Gastroesophageal sphincter (tissue), 3 donors: Measurements from ENCODE around the gene CAMK1D.

Experiments used
- CTCF ChIP-seq, 4 experiments: fragments of 200-600 bp in 2 of 4; fragments of 450-650 bp in 2 of 4; sonication (generic) in 1 of 4; IDR thresholded peaks; one replicate each; pipeline ENCODE4 v1.5.1; 2017 to 2019; ENCODE audit warnings: antibody characterized with exemption in 4 of 4, mild to moderate bottlenecking in 2 of 4, moderate library complexity in 2 of 4
- EP300 ChIP-seq: sonication (generic); formaldehyde crosslinking; IDR thresholded peaks from one replicate; pipeline ENCODE4 v1.6.1; 2017; ENCODE audit warnings: antibody characterized with exemption, mild to moderate bottlenecking
- POLR2A ChIP-seq, 2 donors: fragments of 450-650 bp; IDR thresholded peaks; one replicate each; pipeline ENCODE4 v1.6.1; 2017; ENCODE audit warnings: antibody characterized with exemption in 2 of 2, mild to moderate bottlenecking in 2 of 2, moderate library complexity in 1 of 2

- TF ChIP-seq CTCF (IDR thresholded peaks at IDR 0.05): no peak
- no peak for TF ChIP-seq EP300
- no peak for TF ChIP-seq POLR2A (IDR thresholded peaks at IDR 0.05)
Observed at GRCh38 chr10:12644380-12645144, 295.2 kb downstream of the CAMK1D start.
